ENCODE measurements around the gene USP32. TPM values are rescaled to one million over a fixed set of nuclear protein-coding genes. Genes with fewer than 3 reads are reported as not detected.
A peak's percentile ranks its signal among the peaks of the same experiment; 100 is the strongest.

The USP32 gene
- total RNA-seq (2022) (52.2 and 62.9 TPM in 2 replicates), Bru-seq, nascent RNA (percentile 82 among the genes with signal in this experiment), BruChase-seq, experiment 1, labeled RNA remaining after a 6-hour chase (percentile 72 among the genes with signal in this experiment), BruChase-seq, experiment 2, labeled RNA remaining after a 2-hour chase (percentile 73 among the genes with signal in this experiment)
- long read RNA-seq, full-length matches to known transcripts, result 11 of 36 reads
- long read RNA-seq, partial matches to known transcripts, result 18 of 36 reads
- long read RNA-seq, other reads (novel, unspliced or antisense), result 7 of 36 reads

- Mint-ChIP-seq H3K36me3 (ENCODE audit: insufficient read depth, unreplicated experiment) (no peaks in the 10 kb centered on the region), H3K27me3 (ENCODE audit: insufficient read depth, unreplicated experiment) (no peaks in the 10 kb centered on the region), H3K9me3 (ENCODE audit: unreplicated experiment) (no peaks in the 10 kb centered on the region), H3K4me1 (ENCODE audit: insufficient read depth, unreplicated experiment) (peaks cover 26% of the 10 kb centered on the region), H3K4me3 (ENCODE audit: unreplicated experiment) (peak within 1 kb of the TSS; percentile 88), H3K27ac (ENCODE audit: low read depth, unreplicated experiment) (peak within 1 kb of the TSS; percentile 94)
- DNase-seq (ENCODE audit: unreplicated experiment), result peak; percentile 98
- BruUV-seq (replicated peaks), result no TSS peak
- ChIA-PET CTCF (interaction anchor here (0.6 to 1.2 kb wide), 8 partner anchors 9 to 312 kb away, joined by 3 to 7 read pairs (median 3); no protein-coding TSS in a partner anchor), POLR2A (interaction anchor here (0.6 to 11.5 kb wide), 29 partner anchors 9 to 1468 kb away, joined by 3 to 163 read pairs (median 4); partner anchors contain the start of genes APPBP2, BCAS3, HEATR6 and PPM1D)
- intact Hi-C loops (cut with micrococcal nuclease), result loop anchor here (2.0 to 10.0 kb wide), 4 partner anchors 35 to 160 kb away; no protein-coding TSS in a partner anchor
- peak; percentile 41 for TF ChIP-seq CTCF (IDR thresholded peaks at IDR 0.05; ENCODE audit: unreplicated experiment)
Measured at GRCh38 chr17:60392042-60392844, at the start of gene USP32. TSS of gene USP32 (minus strand) at chr17:60392133. CDS start at chr17:60391939, 194 bp downstream.

GRCh38 chr17:60439501-60439900 is 47.6 kb upstream of the USP32 start:
- peaks cover 13% of the 10 kb centered on the region for H3K36me3 Mint-ChIP-seq (ENCODE audit: insufficient read depth, unreplicated experiment)
- TF ChIP-seq CTCF (IDR thresholded peaks at IDR 0.05; ENCODE audit: unreplicated experiment), result no peak
- H3K4me1 Mint-ChIP-seq (ENCODE audit: insufficient read depth, unreplicated experiment), result peaks cover 8% of the 10 kb centered on the region
- no TSS peak for BruUV-seq (replicated peaks)
- no peaks in the 10 kb centered on the region for H3K27me3 Mint-ChIP-seq (ENCODE audit: insufficient read depth, unreplicated experiment)
- intact Hi-C loops (cut with micrococcal nuclease), result no loop called here
- peak; percentile 23 for DNase-seq (ENCODE audit: unreplicated experiment)
- no peaks in the 10 kb centered on the region for H3K9me3 Mint-ChIP-seq (ENCODE audit: unreplicated experiment)
- ChIA-PET CTCF (interaction anchor here (0.5 to 1.2 kb wide), 5 partner anchors 10 to 298 kb away, joined by 3 to 5 read pairs (median 3); no protein-coding TSS in a partner anchor), POLR2A (interaction anchor here (0.6 to 1.4 kb wide), 3 partner anchors 15 to 47 kb away, joined by 3 to 7 read pairs (median 3); partner anchors contain the start of gene USP32)
- no peak overlapping the region for H3K4me3 Mint-ChIP-seq (ENCODE audit: unreplicated experiment)
- H3K27ac Mint-ChIP-seq (ENCODE audit: low read depth, unreplicated experiment), result no peak overlapping the region

GRCh38 chr17:60436676-60437075 is 44.7 kb upstream of the USP32 start:
- no peaks in the 10 kb centered on the region for H3K9me3 Mint-ChIP-seq (ENCODE audit: unreplicated experiment)
- DNase-seq (ENCODE audit: unreplicated experiment), result no peak
- CTCF ChIA-PET, result interaction anchor here (0.6 to 1.7 kb wide), 6 partner anchors 19 to 526 kb away, joined by 3 to 5 read pairs (median 4); no protein-coding TSS in a partner anchor
- no peaks in the 10 kb centered on the region for H3K36me3 Mint-ChIP-seq (ENCODE audit: insufficient read depth, unreplicated experiment)
- no peak overlapping the region for H3K4me3 Mint-ChIP-seq (ENCODE audit: unreplicated experiment)
- H3K27ac Mint-ChIP-seq (ENCODE audit: low read depth, unreplicated experiment), result no peak overlapping the region
- TF ChIP-seq CTCF (IDR thresholded peaks at IDR 0.05; ENCODE audit: unreplicated experiment), result no peak
- intact Hi-C loops (cut with micrococcal nuclease), result loop anchor here (1.0 kb wide), 3 partner anchors 202 to 293 kb away; no protein-coding TSS in a partner anchor
- no TSS peak for BruUV-seq (replicated peaks)
- peaks cover 8% of the 10 kb centered on the region for H3K4me1 Mint-ChIP-seq (ENCODE audit: insufficient read depth, unreplicated experiment)
- H3K27me3 Mint-ChIP-seq (ENCODE audit: insufficient read depth, unreplicated experiment), result no peaks in the 10 kb centered on the region
- POLR2A ChIA-PET, result no interaction called here
